PC-3 (cell line): ENCODE data around the gene SRRM5. TPM values are rescaled to one million over a fixed set of nuclear protein-coding genes. Genes with fewer than 3 reads are reported as not detected.

Experiments used
- ATAC-seq: fragments of 200-7000 bp; cut with Tn5 transposase; 2 replicates; pipeline ENCODE4 v1.9.1; 2020; ENCODE audit warnings: mild to moderate bottlenecking, moderate library complexity
- BruUV-seq: library from RNA; stranded (reverse); fragments of 400-500 nt; replicated peaks from 2 replicates; lab custom pipeline; 2021; lab: Mats Ljungman, UMichigan
- CTCF ChIA-PET: fragments of 300-600 bp; sonication (Branson Sonifier 250); formaldehyde crosslinking; loops from one replicate; lab custom pipeline; 2022; ENCODE audit warnings: antibody characterized with exemption; lab: Charles Lee
- POLR2A ChIA-PET: fragments of 300-600 bp; sonication (Branson Sonifier 250); formaldehyde crosslinking; loops from one replicate; lab custom pipeline; 2022; ENCODE audit warnings: antibody characterized with exemption; ENCODE audit not compliant: unreplicated experiment; lab: Charles Lee
- DNase-seq: peaks from one replicate; pipeline ENCODE4 v3.0.0-alpha.2; 2015
- H2AFZ ChIP-seq: fragments of 300-600 bp; sonication (generic); 2 replicates; pipeline ENCODE4 v1.6.0; 2016; ENCODE audit warnings: antibody characterized with exemption, low read length
- H3F3A ChIP-seq: fragments of 300-600 bp; sonication (generic); one replicate; pipeline ENCODE4 v1.6.0; 2017; ENCODE audit warnings: antibody characterized with exemption, low read length, control low read depth, mild to moderate bottlenecking; ENCODE audit not compliant: unreplicated experiment
- H3K27ac ChIP-seq: fragments of 300-600 bp; sonication (generic); 2 replicates; pipeline ENCODE4 v1.5.1; 2016; ENCODE audit warnings: mild to moderate bottlenecking, low read length
- H3K27me3 ChIP-seq: fragments of 300-600 bp; sonication (generic); 2 replicates; pipeline ENCODE4 v1.6.1; 2016; ENCODE audit warnings: low read length, mixed read lengths
- H3K36me3 ChIP-seq: fragments of 300-600 bp; sonication (generic); 2 replicates; pipeline ENCODE4 v1.6.1; 2016; ENCODE audit warnings: low read depth, mixed run types, low read length, mixed read lengths
- H3K4me1 ChIP-seq: fragments of 300-600 bp; sonication (generic); 2 replicates; pipeline ENCODE4 v1.5.1; 2016; ENCODE audit warnings: low read length; ENCODE audit not compliant: insufficient read depth
- H3K4me2 ChIP-seq: fragments of 300-600 bp; sonication (generic); 2 replicates; pipeline ENCODE4 v1.6.0; 2016; ENCODE audit warnings: low read length
- H3K4me3 ChIP-seq: fragments of 300-600 bp; sonication (generic); 2 replicates; pipeline ENCODE4 v1.5.1; 2016; ENCODE audit warnings: mild to moderate bottlenecking, low read length, mixed read lengths
- H3K79me2 ChIP-seq: fragments of 300-600 bp; sonication (generic); 2 replicates; pipeline ENCODE4 v1.6.1; 2017; ENCODE audit warnings: low read length, mixed read lengths
- H3K9ac ChIP-seq: fragments of 300-600 bp; sonication (generic); 2 replicates; pipeline ENCODE4 v1.6.0; 2016; ENCODE audit warnings: mild to moderate bottlenecking, low read length
- H3K9me2 ChIP-seq: fragments of 300-600 bp; sonication (generic); replicated peaks from 2 replicates; pipeline ENCODE4 v1.6.1; 2016; ENCODE audit warnings: mixed run types, low read length, mixed read lengths
- H3K9me3 ChIP-seq: fragments of 300-600 bp; sonication (generic); 2 replicates; pipeline ENCODE4 v1.6.1; 2016; ENCODE audit warnings: low read length, mixed read lengths
- H4K20me1 ChIP-seq: fragments of 300-600 bp; sonication (generic); 2 replicates; pipeline ENCODE4 v1.6.1; 2016; ENCODE audit warnings: low read length, mixed read lengths
- EZH2 ChIP-seq: fragments of 300-600 bp; sonication (generic); IDR thresholded peaks from one replicate; pipeline ENCODE4 v1.6.1; 2017; ENCODE audit warnings: antibody characterized with exemption, mild to moderate bottlenecking, low read length; ENCODE audit not compliant: unreplicated experiment
- EZH2phosphoT487 ChIP-seq: fragments of 300-600 bp; sonication (generic); IDR thresholded peaks from 2 replicates; pipeline ENCODE4 v1.6.1; 2018; ENCODE audit warnings: mild to moderate bottlenecking, antibody characterized with exemption, low read length, borderline replicate concordance
- intact Hi-C: fragments of 100-400 bp; cut with micrococcal nuclease; formaldehyde crosslinking; loops from 2 replicates; pipeline ENCODE4 v1.9.0; 2023
- total RNA-seq: library from RNA; depleted of rRNA; stranded (reverse); fragments of >200 nt; gene quantifications from 2 replicates; pipeline ENCODE4 v1.2.3, GENCODE V29; 2014
- TF ChIP-seq, protein P1 (sequence below): fragments of 300-600 bp; sonication (generic); conservative IDR thresholded peaks from 2 replicates; pipeline ENCODE4 v1.5.1; 2017; ENCODE audit warnings: antibody characterized with exemption, low read depth, mild to moderate bottlenecking, low read length

Gene SRRM5
- total RNA-seq, 1 experiment from 2014 or later: 0.11 TPM

DNA sequence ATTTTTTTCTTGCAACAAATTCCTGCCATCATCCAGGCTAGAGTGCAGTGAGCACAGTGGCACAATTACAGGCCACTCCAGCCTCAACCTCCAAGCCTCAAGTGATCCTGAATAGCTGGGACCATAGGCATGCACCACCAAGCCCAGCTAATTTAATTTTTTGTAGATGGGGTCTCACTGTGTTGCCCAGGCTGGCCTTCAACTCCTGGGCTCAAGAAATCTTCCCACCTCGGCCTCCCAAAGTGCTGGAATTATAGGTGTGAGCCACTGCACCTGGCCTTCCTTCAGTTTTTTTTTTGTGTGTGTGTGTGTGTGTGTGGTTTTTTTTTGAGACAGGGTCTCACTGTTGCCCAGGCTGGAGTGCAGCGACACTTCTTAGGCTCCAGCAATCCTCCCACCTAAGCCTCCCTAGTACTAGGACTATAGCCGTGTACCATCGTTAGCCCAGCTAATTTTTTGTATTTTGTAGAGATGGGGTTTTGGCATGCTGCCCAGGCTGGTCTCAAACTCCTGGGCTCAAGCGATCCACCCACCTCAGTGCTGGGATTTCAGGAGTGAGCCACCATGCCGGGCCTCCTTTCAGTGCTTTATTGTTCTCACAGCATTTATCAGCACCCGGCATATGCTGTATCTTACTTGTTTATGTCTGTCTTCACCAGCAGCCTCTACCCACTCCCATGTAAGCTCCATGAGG, 5.9 kb upstream of the SRRM5 start:
- no peak overlapping the region for H3K27ac ChIP-seq
- no peak overlapping the region for H2AFZ ChIP-seq
- H3K27me3 ChIP-seq: no peaks in the 10 kb centered on the region
- no peaks in the 10 kb centered on the region for H3K9me2 ChIP-seq
- no peaks in the 10 kb centered on the region for H3F3A ChIP-seq
- DNase-seq: no peak
- BruUV-seq: no TSS peak
- H3K4me2 ChIP-seq: no peak overlapping the region
- H3K9ac ChIP-seq: no peak overlapping the region
- TF ChIP-seq EZH2phosphoT487 (no peak), EZH2 (no peak)
- TF ChIP-seq, protein P1, sequence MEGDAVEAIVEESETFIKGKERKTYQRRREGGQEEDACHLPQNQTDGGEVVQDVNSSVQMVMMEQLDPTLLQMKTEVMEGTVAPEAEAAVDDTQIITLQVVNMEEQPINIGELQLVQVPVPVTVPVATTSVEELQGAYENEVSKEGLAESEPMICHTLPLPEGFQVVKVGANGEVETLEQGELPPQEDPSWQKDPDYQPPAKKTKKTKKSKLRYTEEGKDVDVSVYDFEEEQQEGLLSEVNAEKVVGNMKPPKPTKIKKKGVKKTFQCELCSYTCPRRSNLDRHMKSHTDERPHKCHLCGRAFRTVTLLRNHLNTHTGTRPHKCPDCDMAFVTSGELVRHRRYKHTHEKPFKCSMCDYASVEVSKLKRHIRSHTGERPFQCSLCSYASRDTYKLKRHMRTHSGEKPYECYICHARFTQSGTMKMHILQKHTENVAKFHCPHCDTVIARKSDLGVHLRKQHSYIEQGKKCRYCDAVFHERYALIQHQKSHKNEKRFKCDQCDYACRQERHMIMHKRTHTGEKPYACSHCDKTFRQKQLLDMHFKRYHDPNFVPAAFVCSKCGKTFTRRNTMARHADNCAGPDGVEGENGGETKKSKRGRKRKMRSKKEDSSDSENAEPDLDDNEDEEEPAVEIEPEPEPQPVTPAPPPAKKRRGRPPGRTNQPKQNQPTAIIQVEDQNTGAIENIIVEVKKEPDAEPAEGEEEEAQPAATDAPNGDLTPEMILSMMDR: no peak
- no peaks in the 10 kb centered on the region for H3K4me1 ChIP-seq
- H3K36me3 ChIP-seq: no peaks in the 10 kb centered on the region; the same call in 1 of the 2 replicates
- no peak for ATAC-seq
- H3K9me3 ChIP-seq: no peaks in the 10 kb centered on the region
- H3K4me3 ChIP-seq: no peak overlapping the region
- CTCF ChIA-PET: interaction anchor here (0.5 kb wide), 1 partner anchor 195 kb away, joined by 3 read pairs; no protein-coding TSS in a partner anchor
- intact Hi-C loops: no loop called here
- no peaks in the 10 kb centered on the region for H3K79me2 ChIP-seq
- POLR2A ChIA-PET: no interaction called here
- H4K20me1 ChIP-seq: no peaks in the 10 kb centered on the region

DNA sequence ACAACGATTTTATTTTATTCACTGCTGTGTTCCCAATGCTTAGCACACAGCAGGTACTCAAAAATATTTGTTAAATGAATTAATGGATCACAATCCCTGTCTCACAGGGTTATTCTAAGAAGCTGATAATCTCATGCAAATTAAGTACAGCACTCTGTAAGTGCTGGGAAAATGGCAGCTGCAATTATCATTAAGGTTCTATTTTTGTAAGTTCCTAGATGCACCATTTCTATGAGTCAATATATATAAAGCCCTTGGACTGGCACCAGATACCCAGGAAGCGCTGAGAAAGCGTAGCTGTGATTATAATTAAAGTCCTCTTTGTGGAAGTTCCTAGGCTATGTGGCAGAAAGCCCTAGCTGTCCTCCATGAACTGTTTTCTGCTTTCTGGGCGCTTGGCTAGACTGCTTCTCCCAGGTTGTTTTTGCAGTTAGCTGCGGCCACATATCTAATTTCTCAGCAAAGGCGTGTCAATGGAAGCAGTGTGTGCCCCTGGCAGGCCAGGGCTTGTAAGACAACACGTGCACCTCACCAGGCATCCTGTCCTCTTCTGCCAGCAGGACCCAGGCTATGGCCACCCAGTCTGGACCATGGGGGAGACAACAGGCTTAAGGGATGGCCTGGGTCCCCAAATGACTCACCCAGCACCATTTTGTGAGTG, 5.2 kb upstream of the SRRM5 start:
- Histone ChIP-seq H3K9ac (no peak overlapping the region), H3K27ac (no peak overlapping the region), H3K9me3 (no peaks in the 10 kb centered on the region), H3K4me3 (no peak overlapping the region), H3K4me2 (no peak overlapping the region), H3K36me3 (no peaks in the 10 kb centered on the region), H3K9me2 (no peaks in the 10 kb centered on the region), H3K27me3 (no peaks in the 10 kb centered on the region), H4K20me1 (no peaks in the 10 kb centered on the region), H3F3A (no peaks in the 10 kb centered on the region), H3K4me1 (no peaks in the 10 kb centered on the region), H2AFZ (no peak overlapping the region), H3K79me2 (no peaks in the 10 kb centered on the region)
- POLR2A ChIA-PET: no interaction called here
- ATAC-seq: no peak
- CTCF ChIA-PET: no interaction called here
- no peak for TF ChIP-seq EZH2
- TF ChIP-seq EZH2phosphoT487: no peak
- TF ChIP-seq, protein P1: no peak
- BruUV-seq: no TSS peak
- DNase-seq: no peak
- intact Hi-C loops: no loop called here
